GM12875 (cell line): ENCODE data around the gene CPPED1.

ENCODE experiments used
- H3K4me3 ChIP-seq: one replicate; pipeline ENCODE4 v1.5.1; 2011; ENCODE audit warnings: low read depth, low read length, control low read depth
- CTCF ChIP-seq: IDR thresholded peaks from 2 replicates; pipeline ENCODE4 v1.5.1; 2011; ENCODE audit warnings: low read depth, mild to moderate bottlenecking, control low read depth, inconsistent platforms, low read length, moderate library complexity, borderline replicate concordance; ENCODE audit not compliant: insufficient read depth

Gene CPPED1

GRCh38 chr16:12681653-12682052, 122.0 kb downstream of the CPPED1 start:
- no peak for TF ChIP-seq CTCF
- no peak overlapping the region for H3K4me3 ChIP-seq

- no peak for TF ChIP-seq CTCF
These were observed 123.2 kb downstream of the CPPED1 start for GRCh38 chr16:12680531-12680930.

GRCh38 chr16:12679660-12680272, 123.9 kb downstream of the CPPED1 start:
- TF ChIP-seq CTCF = no peak
- no peak overlapping the region for H3K4me3 ChIP-seq

More at GRCh38 chr16:12680531-12680930, 123.2 kb downstream of the CPPED1 start:
- no peak overlapping the region for H3K4me3 ChIP-seq

- H3K4me3 ChIP-seq = no peak overlapping the region
- TF ChIP-seq CTCF = no peak
These were observed 124.7 kb downstream of the CPPED1 start for GRCh38 chr16:12678983-12679382.

GRCh38 chr16:12677502-12677901, 126.2 kb downstream of the CPPED1 start:
- H3K4me3 ChIP-seq = no peak overlapping the region
- TF ChIP-seq CTCF = no peak

- TF ChIP-seq CTCF = no peak
- no peak overlapping the region for H3K4me3 ChIP-seq
These were observed 127.8 kb downstream of the CPPED1 start for GRCh38 chr16:12675852-12676251.

- TF ChIP-seq CTCF = no peak
- H3K4me3 ChIP-seq = no peak overlapping the region
These were observed 128.6 kb downstream of the CPPED1 start for GRCh38 chr16:12675046-12675445.
